ENCODE data around the gene MGAT5.

Gene MGAT5

DNA sequence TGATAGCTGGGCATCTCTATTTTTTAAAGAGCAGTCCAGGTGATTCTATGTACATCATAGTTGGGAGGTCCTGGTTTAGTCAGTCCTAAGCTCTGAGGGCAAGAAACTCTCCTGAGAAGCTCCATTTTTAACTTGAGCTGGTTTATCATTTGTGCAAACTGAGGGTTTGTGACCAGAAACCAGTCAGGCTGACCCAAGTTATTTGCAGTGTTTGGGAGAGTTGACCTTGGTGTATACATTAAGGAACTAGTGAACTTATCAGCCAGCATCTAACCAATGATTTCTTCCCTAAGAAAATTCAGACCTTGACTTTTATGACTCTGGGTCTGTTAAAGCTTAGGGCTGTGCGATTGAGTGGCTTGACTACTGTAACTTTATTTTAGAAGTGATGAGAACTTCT, 10.6 kb upstream of the MGAT5 start:
- TF ChIP-seq, protein P1, sequence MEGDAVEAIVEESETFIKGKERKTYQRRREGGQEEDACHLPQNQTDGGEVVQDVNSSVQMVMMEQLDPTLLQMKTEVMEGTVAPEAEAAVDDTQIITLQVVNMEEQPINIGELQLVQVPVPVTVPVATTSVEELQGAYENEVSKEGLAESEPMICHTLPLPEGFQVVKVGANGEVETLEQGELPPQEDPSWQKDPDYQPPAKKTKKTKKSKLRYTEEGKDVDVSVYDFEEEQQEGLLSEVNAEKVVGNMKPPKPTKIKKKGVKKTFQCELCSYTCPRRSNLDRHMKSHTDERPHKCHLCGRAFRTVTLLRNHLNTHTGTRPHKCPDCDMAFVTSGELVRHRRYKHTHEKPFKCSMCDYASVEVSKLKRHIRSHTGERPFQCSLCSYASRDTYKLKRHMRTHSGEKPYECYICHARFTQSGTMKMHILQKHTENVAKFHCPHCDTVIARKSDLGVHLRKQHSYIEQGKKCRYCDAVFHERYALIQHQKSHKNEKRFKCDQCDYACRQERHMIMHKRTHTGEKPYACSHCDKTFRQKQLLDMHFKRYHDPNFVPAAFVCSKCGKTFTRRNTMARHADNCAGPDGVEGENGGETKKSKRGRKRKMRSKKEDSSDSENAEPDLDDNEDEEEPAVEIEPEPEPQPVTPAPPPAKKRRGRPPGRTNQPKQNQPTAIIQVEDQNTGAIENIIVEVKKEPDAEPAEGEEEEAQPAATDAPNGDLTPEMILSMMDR (IDR thresholded peaks at IDR 0.05), result no peak
- Histone ChIP-seq H3K27ac (no peak overlapping the region), H3K36me3 (no peaks in the 10 kb centered on the region), H3K4me1 (ENCODE audit: control insufficient read depth in 1 of 2, insufficient read depth in 1 of 2, low read depth in 1 of 2, low read length in 1 of 2) (peaks cover 30 to 34% of the 10 kb centered on the region in 2 experiments), H3K27me3 (no peaks in the 10 kb centered on the region), H3K4me3 (ENCODE audit: low read depth in 1 of 2, low read length in 1 of 2) (no peak overlapping the region), H3K9me3 (no peaks in the 10 kb centered on the region)

- H3K4me3 ChIP-seq (ENCODE audit: low read depth in 1 of 2, low read length in 1 of 2), result no peak overlapping the region
- H3K9me3 ChIP-seq, result no peaks in the 10 kb centered on the region
- H3K27ac ChIP-seq, result no peak overlapping the region
- H3K27me3 ChIP-seq, result no peaks in the 10 kb centered on the region
- H3K36me3 ChIP-seq, result no peaks in the 10 kb centered on the region
- H3K4me1 ChIP-seq (ENCODE audit: control insufficient read depth in 1 of 2, insufficient read depth in 1 of 2, low read depth in 1 of 2, low read length in 1 of 2), result peaks cover 35 to 41% of the 10 kb centered on the region in 2 experiments
- TF ChIP-seq, protein P1 (IDR thresholded peaks at IDR 0.05), result no peak
Observed at GRCh38 chr2:134244086-134244485, 9.8 kb upstream of the MGAT5 start.

- Histone ChIP-seq H3K27ac (no peak overlapping the region), H3K4me3 (ENCODE audit: low read depth in 1 of 2, low read length in 1 of 2) (no peak overlapping the region), H3K4me1 (ENCODE audit: control insufficient read depth in 1 of 2, insufficient read depth in 1 of 2, low read depth in 1 of 2, low read length in 1 of 2) (peaks cover 35 to 42% of the 10 kb centered on the region in 2 experiments), H3K9me3 (no peaks in the 10 kb centered on the region), H3K27me3 (no peaks in the 10 kb centered on the region), H3K36me3 (no peaks in the 10 kb centered on the region)
- TF ChIP-seq, protein P1 (IDR thresholded peaks at IDR 0.05), result no peak
Observed at GRCh38 chr2:134244587-134244986, 9.3 kb upstream of the MGAT5 start.

- Histone ChIP-seq H3K4me1 (ENCODE audit: control insufficient read depth in 1 of 2, insufficient read depth in 1 of 2, low read depth in 1 of 2, low read length in 1 of 2) (peaks cover 35 to 51% of the 10 kb centered on the region in 2 experiments), H3K36me3 (no peaks in the 10 kb centered on the region), H3K9me3 (no peaks in the 10 kb centered on the region), H3K27ac (peak overlapping the region; percentile 88), H3K27me3 (no peaks in the 10 kb centered on the region), H3K4me3 (ENCODE audit: low read depth in 1 of 2, low read length in 1 of 2) (peak overlapping the region in 1 of 2 experiments; percentile 61)
- TF ChIP-seq, protein P1 (IDR thresholded peaks at IDR 0.05), result peak; percentile 78
Observed at GRCh38 chr2:134245340-134245984, 8.4 kb upstream of the MGAT5 start.

GRCh38 chr2:134246154-134246874, 7.6 kb upstream of the MGAT5 start:
- Histone ChIP-seq H3K4me1 (ENCODE audit: control insufficient read depth in 1 of 2, insufficient read depth in 1 of 2, low read depth in 1 of 2, low read length in 1 of 2) (peaks cover 44 to 60% of the 10 kb centered on the region in 2 experiments), H3K27me3 (no peaks in the 10 kb centered on the region), H3K4me3 (ENCODE audit: low read depth in 1 of 2, low read length in 1 of 2) (peak overlapping the region; percentile 50 to 61), H3K36me3 (no peaks in the 10 kb centered on the region), H3K27ac (peak overlapping the region; percentile 88), H3K9me3 (no peaks in the 10 kb centered on the region)
- TF ChIP-seq, protein P1 (IDR thresholded peaks at IDR 0.05), result no peak
